SK-N-SH (cell line): ENCODE data around the gene RAPGEF6.

Experiments
- EP300 ChIP-seq, 2 experiments: IDR thresholded peaks; 2 replicates each; pipeline versions ENCODE4 v1.4.0 to v1.6.1; 2012; ENCODE audit warnings: borderline replicate concordance in 1 of 2, low read depth in 1 of 2, low read length in 1 of 2
- GABPA ChIP-seq: IDR thresholded peaks from 2 replicates; pipeline ENCODE4 v1.4.0; 2012; ENCODE audit warnings: low read depth, mild to moderate bottlenecking
- GATA2 ChIP-seq: sonication (generic); formaldehyde crosslinking; IDR thresholded peaks from 2 replicates; pipeline ENCODE4 v1.5.0; 2020; ENCODE audit warnings: mild to moderate bottlenecking, missing genetic modification reagents
- RCOR1 ChIP-seq: fragments of 150-350 bp; IDR thresholded peaks from 2 replicates; pipeline ENCODE4 v1.6.1; 2017; ENCODE audit warnings: antibody characterized with exemption, low read length
- SIN3A ChIP-seq: IDR thresholded peaks from 2 replicates; pipeline ENCODE4 v1.6.1; 2012; ENCODE audit warnings: low read depth, mild to moderate bottlenecking, low read length, moderate library complexity, borderline replicate concordance
- TAF1 ChIP-seq: IDR thresholded peaks from 2 replicates; pipeline ENCODE4 v1.6.1; 2012; ENCODE audit warnings: low read depth, mild to moderate bottlenecking, low read length, moderate library complexity, borderline replicate concordance
- TF ChIP-seq, protein P1 (sequence below): IDR thresholded peaks from 2 replicates; pipeline ENCODE4 v1.6.1; 2012; ENCODE audit warnings: mild to moderate bottlenecking, low read depth, low read length, moderate library complexity
- TF ChIP-seq, protein P2 (sequence below): fragments of 200-600 bp; sonication (generic); IDR thresholded peaks from 2 replicates; pipeline ENCODE4 v1.6.1; 2017; ENCODE audit warnings: antibody characterized with exemption, mild to moderate bottlenecking, moderate library complexity
- TF ChIP-seq, protein P3 (sequence below): IDR thresholded peaks from 2 replicates; pipeline ENCODE4 v1.4.0; 2012; ENCODE audit warnings: low read depth, borderline replicate concordance

DNA sequence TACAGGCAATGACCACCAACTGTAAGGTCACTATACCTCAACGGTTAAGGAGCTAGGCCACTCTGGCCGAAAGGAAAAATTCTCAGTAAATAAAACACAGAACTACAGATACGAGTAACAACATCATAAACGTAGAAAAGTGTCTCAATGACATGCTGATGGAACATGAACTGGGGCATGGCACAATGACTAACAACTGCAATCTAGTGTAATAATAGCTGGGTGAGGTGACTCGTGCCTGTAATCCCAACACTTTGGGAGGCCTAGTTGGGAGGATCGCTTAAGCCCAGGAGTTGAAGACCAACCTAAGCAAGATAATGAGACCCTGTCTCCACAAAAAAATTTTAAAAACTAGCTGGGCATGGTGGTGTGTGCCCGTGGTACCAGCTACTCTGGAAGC is 9.8 kb upstream of the RAPGEF6 start:
- no peak for TF ChIP-seq GABPA
- TF ChIP-seq, protein P1, sequence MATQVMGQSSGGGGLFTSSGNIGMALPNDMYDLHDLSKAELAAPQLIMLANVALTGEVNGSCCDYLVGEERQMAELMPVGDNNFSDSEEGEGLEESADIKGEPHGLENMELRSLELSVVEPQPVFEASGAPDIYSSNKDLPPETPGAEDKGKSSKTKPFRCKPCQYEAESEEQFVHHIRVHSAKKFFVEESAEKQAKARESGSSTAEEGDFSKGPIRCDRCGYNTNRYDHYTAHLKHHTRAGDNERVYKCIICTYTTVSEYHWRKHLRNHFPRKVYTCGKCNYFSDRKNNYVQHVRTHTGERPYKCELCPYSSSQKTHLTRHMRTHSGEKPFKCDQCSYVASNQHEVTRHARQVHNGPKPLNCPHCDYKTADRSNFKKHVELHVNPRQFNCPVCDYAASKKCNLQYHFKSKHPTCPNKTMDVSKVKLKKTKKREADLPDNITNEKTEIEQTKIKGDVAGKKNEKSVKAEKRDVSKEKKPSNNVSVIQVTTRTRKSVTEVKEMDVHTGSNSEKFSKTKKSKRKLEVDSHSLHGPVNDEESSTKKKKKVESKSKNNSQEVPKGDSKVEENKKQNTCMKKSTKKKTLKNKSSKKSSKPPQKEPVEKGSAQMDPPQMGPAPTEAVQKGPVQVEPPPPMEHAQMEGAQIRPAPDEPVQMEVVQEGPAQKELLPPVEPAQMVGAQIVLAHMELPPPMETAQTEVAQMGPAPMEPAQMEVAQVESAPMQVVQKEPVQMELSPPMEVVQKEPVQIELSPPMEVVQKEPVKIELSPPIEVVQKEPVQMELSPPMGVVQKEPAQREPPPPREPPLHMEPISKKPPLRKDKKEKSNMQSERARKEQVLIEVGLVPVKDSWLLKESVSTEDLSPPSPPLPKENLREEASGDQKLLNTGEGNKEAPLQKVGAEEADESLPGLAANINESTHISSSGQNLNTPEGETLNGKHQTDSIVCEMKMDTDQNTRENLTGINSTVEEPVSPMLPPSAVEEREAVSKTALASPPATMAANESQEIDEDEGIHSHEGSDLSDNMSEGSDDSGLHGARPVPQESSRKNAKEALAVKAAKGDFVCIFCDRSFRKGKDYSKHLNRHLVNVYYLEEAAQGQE: no peak
- TF ChIP-seq, protein P2, sequence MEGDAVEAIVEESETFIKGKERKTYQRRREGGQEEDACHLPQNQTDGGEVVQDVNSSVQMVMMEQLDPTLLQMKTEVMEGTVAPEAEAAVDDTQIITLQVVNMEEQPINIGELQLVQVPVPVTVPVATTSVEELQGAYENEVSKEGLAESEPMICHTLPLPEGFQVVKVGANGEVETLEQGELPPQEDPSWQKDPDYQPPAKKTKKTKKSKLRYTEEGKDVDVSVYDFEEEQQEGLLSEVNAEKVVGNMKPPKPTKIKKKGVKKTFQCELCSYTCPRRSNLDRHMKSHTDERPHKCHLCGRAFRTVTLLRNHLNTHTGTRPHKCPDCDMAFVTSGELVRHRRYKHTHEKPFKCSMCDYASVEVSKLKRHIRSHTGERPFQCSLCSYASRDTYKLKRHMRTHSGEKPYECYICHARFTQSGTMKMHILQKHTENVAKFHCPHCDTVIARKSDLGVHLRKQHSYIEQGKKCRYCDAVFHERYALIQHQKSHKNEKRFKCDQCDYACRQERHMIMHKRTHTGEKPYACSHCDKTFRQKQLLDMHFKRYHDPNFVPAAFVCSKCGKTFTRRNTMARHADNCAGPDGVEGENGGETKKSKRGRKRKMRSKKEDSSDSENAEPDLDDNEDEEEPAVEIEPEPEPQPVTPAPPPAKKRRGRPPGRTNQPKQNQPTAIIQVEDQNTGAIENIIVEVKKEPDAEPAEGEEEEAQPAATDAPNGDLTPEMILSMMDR: no peak
- TF ChIP-seq EP300 (IDR thresholded peaks at IDR 0.05; ENCODE audit: borderline replicate concordance in 1 of 2, low read depth in 1 of 2, low read length in 1 of 2): no peak
- no peak for TF ChIP-seq RCOR1
- TF ChIP-seq, protein P3, sequence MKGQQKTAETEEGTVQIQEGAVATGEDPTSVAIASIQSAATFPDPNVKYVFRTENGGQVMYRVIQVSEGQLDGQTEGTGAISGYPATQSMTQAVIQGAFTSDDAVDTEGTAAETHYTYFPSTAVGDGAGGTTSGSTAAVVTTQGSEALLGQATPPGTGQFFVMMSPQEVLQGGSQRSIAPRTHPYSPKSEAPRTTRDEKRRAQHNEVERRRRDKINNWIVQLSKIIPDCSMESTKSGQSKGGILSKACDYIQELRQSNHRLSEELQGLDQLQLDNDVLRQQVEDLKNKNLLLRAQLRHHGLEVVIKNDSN: no peak
- TF ChIP-seq GATA2 (CRISPR knock-in tag): no peak
- TF ChIP-seq SIN3A: no peak
- no peak for TF ChIP-seq TAF1
